GM21619 (cell line): Measurements from ENCODE around the gene GPC6.

Experiments used
- ATAC-seq: cut with Tn5 transposase; IDR thresholded peaks from one replicate; pipeline ENCODE4 v1.9.1; 2021; ENCODE audit not compliant: unreplicated experiment

Gene GPC6

DNA sequence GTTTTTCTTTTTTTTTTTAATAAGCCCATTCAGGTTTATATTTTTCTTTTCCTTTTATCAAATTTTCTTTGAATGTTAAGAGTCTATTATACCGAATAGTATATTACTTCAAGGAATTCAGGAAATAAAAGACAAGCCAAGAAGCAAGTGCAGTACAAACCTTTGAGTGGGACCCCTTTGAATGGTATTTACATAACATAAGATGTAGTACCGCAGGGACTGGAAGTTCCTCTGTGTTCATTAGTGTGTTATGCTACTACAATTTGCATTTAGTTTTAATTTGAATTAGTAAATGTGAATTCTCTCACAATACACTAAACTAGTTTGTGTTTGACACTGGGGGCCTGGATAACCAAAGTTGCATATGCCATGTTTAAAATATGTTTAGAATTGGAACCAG is 913.4 kb downstream of the GPC6 start:
- ATAC-seq = no peak

DNA sequence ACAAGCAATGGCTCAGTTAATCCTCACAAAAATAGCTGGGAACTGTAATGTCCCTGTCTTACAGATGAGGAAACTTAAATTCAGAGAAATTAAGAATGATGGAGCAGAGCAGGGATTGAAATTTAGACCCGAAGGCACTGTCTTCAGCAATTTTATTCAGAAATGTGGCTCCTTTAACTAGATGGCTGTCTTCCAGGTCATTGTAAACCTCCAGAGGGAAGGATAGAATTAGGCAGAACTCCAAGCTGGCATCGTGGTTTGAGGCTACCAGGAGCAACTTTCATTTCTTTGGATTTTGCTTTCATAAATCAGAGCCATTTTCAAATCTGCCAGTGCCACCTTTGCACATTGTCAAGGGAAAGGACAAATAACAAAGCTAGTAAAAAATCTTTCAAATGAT is 913.9 kb downstream of the GPC6 start:
- no peak for ATAC-seq

DNA sequence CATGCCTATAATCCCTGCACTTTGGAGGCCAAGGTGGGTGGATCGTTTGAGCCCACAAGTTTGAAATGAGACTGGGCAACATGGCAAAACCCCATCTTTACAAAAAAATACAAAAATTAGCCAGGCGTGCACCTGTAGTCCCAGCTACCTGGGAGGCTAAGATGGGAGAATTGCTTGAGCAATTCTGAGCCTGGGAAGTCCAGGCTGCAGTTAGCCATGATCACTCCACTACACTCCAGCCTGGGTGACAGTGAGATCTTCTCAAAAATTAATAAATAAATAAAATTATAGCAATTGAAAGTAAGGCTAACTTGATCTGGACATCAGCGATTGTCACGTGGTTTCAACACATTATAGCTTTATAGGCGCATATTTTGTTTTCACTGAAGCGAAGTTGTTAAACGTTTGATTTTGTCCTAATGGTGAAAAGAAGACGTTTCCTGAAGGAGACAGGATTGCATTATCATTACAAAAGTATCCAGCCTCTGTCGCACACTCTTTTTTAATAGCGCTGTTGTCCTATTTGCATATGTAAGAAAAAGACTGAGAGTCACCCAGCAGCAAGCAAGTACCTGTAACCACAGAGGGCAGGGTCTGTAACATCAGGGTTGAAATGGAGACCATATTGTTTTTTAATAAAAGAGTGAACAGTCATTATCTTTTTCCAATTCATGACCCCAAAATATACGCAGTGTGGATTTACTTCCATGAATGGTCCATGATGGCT is 917.2 kb downstream of the GPC6 start:
- ATAC-seq = no peak

DNA sequence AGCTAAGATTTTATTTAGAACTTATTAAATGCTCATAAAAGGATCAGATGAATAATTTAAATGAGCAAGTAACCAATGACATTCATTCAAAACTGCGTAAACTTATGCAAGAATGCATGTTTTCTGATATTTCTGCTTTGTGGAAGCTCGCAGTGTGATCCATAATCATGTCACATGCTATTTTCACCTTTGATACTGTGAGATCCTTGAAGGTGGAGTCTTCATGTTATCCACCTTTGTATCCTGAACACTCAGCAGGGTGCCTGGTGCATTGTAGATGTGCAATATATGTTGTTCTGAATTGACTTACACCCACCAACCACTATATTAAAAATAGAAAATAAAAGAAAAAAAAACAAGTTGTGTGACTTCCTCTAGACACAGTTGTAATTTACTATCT is 919.4 kb downstream of the GPC6 start:
- ATAC-seq = no peak

DNA sequence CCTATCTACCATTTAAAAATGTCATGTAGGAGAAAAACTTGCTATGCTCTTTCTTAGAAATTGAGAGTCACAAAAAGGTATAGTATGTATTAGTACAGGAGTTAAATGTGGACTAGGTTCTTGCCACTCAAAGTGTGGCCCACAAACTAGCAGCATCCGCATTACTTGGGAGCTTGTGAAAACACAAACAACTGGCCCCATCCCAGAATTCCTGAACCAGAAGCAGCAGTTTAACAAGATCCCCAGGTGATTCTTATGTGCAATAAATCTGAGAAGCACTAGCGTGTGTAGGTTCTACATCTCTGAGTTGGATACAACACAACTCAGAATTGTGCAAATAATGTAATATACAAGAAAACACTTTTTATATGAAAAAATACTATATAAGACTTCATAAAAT is 927.0 kb downstream of the GPC6 start:
- ATAC-seq = no peak

DNA sequence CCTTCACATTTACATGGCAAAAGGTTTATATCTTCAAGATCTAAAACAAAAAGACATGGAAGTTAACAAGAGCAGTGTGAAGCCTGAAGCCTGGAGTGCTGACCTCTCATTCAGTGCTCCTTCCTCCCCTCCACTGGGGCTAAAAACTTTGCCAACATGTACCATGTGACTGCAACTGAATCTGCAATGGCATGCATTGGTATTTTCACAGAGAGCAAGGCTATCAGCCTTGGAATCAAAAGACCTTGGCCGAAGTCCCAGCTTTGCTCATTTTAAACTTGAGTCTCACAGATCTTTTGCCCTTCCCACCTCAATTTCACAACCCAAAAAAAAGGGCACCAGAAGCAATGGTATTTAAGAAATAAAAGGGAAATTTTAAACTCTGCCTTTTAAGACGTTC is 927.8 kb downstream of the GPC6 start:
- no peak for ATAC-seq

DNA sequence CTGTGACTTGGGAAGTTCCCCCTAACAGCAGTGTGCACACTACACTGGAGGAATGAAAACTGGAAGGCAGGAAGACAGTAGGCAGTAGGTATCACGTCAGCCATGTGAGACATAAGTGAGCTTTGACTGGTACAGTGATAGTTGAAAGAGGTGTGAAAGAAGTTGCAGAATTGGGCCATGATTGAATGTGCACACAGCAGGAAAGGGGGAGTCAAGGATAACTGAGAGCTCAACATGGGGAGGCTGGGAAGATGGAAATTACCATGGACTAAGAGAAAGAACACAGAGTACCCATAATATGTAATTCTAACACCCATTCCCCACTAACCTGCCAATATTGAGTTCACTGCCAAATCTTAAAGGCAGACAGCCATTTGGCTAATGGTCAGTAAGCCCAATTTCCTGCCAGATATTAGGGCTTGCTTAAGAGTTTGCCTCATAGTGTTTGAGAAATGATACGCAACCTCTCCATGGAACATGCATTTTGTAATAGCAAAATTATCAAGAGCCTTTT is 931.2 kb downstream of the GPC6 start:
- ATAC-seq = no peak

DNA sequence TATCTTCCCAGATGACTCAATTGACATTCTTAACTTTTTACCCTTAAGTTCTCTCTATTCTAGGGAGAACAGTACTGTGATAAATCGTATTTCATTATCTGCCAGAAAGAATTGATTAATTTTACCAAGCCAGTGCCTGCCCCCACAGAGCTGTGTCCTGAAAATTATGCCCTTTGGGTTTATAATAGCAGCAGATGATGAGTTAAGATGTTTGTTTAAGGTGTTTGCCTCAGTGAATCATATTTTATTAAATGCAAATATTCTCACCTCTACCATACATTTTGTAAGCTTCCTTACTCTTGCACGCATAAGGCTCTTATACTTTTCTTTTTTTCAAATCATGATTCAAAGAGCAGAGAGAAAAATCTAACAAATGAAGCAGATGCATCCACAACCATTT is 934.3 kb downstream of the GPC6 start:
- no peak for ATAC-seq

DNA sequence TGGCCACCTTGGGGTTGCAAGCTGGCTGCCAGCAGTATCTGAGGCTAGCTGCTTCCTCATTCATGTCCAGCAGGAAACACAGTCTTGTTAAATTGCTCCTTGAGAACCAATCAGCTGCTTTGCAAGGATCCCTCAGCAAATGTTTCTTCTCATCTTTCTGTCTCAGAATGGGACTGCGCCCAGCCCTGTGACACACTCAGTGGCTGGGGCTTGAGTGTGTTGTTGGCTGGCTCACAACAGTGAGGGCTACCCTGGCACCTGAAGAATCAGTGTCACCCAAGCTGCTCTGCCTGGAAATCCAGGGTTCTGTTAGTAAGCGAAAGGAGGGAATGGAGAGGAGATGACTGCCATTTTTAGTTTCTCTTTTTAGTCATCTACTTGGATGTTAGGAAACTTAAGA is 935.7 kb downstream of the GPC6 start:
- ATAC-seq = no peak

DNA sequence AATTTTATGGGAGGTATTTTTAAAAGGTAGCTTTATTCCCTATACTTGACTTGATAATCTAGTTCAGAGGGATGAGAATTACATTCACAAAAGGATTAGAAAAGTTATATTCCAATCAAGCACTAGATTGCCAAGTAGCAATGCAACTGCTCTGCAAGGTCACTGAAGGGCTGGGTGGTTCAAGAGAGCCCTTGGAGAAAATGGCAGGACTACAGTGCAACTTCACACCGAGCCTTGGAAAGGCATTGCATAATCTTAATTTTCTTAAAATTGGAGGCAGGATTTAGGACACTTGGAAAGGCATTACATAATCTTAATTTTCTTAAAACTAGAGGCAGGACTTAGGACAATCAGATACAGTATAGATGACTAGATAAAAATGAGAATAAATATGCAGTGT is 936.9 kb downstream of the GPC6 start:
- ATAC-seq = no peak

DNA sequence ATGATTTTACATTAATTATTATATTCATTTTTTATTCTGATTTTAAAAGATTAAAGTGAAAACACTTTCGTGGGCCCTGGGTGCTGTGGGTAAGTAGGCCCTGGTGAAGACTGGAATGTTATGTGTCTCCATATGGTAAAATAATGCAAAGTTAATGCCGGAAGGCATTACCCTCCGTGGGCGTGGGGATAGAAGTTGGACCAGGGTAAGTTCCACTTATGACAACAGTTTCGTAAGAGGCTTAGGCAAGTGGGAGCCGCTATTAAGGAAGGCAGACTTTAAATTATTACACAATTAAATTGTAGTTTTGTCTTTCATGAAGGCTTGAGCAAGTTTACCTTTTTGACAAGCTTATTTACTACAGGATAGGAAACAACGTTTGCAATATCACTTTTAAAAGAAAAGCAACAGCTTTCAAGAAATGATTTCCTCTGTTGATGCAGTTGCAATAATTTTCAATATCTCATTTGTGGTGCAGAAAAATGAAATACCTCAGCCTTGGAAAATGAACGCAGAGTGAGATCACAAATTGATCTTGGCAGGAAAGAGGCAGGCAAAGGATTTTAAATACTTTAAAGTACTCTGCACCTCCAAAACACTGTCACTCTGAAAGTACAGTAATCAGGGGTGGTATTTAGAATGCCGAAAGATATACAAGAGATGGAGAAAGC is 942.3 kb downstream of the GPC6 start:
- no peak for ATAC-seq

DNA sequence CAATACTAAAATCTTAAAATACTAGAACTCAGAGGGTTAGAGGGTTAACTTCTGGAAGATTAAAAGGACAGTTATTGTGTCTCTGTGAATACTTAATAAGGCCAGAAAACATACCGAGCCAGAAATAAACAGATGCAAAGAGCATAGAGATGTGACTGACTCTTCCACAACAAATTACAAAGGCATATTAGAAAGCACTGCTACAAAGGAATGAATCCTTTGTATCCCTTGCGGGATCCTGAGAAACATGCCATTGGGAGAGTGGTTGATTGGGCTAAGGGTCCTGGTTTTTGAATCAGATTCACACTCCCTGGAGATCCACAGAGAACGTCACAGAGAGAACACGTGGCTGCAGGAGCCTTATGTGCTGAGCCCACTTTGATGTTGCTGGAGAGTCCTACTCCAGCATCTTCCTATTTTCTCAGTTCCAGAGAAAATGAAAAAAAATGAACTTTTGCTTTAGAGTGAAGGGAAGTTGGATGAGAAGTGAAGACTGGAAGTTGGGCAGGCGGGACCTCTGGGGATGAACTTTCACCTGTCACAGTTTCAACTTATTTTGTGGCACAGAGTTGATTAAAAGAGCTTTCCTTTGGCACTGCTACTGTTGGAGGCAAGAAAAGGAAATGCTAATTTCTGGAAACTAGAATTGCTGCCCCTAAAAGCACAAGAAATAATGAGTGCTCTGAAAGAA is 943.0 kb downstream of the GPC6 start:
- no peak for ATAC-seq

DNA sequence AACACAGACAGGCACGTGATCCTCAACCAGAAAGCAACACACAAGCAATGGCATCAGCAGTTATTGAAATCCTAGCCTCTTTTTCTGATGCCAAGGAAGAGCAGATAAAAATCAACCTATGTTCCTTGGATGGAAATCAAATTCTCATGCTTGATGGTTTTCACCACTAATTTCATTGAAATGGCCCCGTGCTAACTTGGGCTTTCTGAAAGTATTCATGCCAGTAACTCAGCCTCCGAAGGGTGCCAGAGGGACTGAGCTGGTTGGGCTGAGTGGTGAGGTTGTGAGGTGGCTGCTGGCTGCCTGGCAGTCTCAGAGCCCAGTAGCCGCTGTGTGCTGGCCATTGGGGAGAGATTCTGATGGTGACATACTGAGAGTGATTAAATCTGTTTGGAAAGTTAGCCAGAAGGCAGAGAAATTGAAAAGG is 943.6 kb downstream of the GPC6 start:
- ATAC-seq = no peak

DNA sequence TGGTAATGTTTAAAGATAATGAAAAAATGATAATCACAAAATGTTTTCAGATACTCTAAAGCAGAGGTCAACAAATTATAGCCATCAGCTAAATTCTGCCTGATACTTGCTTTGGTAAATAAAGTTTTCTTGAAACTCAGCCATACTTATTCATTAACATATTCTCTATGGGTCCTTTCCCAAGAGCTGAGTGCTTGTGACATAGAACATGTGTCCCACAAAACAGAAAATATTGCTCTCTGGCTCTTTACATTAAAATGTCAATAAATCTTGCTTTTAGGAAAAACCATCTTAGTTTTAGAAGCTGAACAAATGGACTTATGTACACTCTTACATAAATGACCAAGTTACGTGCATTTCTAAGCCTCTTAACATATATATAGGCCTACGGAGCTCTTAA is 945.8 kb downstream of the GPC6 start:
- no peak for ATAC-seq

DNA sequence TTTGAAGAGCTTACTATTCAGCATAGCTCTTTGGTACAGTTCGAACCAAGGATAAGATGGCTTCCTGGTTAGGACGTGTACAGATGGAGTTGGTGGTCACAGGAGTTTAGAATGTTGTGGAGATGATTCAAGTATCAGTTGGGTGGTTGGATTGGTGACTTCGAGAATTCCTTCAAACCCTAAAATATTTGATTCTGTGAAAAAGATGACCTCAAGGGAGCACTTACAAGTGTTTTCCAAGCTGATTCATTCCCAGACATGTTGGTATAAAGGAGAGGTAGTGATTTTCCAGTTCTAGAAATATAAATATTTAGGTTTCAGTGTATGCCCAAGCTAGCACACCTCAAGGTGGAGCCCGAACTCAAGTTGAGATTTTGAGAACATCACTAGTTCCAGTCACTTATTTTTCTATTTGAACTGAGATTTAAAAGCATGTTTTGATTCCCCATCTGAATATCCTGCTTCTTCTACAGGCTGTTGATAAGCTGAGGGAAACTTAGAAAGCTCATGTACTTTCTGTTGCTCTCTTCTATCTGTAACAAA is 946.8 kb downstream of the GPC6 start:
- ATAC-seq = no peak

DNA sequence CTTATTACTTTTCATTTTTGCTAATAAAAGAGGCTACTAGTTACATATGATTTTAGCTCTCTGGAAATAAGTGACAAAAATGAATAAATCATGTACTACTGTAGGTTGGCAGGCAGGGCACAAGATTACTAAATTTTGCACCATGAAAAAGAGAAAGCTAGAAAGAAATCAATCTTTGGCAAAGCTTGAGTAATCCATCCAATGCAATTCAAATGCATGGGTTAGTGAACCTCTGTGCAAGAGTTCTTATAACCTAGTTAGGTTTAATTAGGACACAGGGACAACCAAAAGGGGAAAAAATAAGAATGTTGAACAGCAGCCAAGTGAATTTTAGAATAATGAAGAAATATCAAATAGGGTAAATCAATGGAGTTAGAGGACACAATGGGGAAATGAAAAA is 947.4 kb downstream of the GPC6 start:
- ATAC-seq = no peak

DNA sequence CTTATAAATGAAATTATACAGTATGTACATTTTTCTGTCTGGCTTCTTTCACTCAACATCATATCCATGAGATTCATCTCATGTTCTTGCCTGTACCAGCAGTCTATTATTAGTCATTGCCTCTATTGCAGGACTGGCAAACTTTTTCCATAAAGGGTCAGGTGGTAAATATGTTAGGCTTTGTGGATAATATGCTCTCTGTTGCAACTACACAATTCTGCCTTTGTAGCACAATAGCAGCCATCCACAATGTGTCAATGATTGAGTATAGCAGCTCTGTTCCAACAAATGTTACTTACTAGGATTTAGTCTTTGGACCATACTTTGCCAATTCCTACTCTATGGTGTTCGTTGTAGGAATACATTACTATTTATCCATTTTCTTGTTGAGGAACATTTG is 948.5 kb downstream of the GPC6 start:
- no peak for ATAC-seq

DNA sequence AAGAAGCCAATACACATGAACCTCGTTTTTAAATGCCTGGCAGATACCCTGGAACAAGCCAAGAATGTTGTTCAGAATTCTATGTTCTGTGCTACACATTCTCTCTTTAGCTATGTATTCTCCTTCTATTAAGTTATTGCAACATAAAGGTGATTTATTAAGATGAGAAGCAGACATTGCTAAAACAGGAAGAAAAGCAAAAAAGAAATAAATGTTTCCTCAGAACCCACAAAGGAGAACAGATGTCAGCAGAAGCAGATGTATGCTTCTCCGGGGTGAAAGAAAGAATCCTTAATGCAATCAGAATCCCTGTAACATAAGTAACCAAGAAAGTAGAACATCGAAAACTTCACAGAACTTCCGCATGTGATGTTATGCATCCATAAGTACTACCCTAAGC is 950.0 kb downstream of the GPC6 start:
- ATAC-seq = no peak

DNA sequence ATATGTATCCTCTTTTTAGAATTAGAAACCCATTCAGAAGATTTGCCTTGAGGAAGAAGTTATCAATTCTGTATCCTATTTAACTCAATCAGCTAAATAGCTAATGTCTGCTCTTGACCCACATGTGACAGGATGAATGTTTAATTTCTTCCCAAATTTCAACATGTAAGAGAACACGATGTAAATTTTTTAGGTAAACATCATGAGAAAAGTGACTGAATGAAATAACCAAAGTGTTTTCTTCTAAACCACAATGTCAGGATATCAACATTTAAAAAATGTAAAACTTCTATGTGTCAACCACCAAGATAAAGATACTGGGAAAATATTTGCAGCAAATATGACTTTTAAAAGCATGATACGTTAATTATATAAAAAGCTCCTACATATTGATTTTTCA is 950.4 kb downstream of the GPC6 start:
- ATAC-seq = no peak

DNA sequence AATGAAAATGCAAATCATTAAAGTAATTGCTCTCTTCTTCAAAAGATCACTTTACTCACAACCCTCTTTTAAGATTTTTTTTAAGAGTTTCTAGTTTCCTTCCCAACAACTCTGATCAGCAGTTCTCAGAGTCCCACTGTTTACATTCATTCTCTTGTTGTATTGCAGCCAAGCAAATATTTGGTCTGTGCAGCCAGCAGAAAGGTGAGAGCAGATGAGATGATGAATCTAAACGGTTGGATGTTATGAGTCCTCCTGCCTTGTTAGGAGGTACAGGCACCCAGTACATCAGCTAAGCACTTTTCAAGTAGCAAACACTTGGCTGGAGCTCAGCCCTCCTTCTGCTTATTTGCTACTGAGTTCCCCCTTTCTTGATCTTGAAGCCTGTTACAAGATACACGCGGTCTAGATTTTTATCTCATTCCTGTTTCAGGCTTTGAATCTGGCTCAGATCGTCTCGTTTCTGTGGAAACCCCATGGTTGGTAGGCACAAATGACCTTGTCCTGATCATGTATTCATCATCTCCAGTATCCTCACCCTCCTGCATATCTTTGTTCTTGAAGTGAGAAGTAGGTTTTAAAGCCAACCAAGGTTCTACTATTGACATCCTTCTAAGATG is 952.1 kb downstream of the GPC6 start:
- no peak for ATAC-seq

DNA sequence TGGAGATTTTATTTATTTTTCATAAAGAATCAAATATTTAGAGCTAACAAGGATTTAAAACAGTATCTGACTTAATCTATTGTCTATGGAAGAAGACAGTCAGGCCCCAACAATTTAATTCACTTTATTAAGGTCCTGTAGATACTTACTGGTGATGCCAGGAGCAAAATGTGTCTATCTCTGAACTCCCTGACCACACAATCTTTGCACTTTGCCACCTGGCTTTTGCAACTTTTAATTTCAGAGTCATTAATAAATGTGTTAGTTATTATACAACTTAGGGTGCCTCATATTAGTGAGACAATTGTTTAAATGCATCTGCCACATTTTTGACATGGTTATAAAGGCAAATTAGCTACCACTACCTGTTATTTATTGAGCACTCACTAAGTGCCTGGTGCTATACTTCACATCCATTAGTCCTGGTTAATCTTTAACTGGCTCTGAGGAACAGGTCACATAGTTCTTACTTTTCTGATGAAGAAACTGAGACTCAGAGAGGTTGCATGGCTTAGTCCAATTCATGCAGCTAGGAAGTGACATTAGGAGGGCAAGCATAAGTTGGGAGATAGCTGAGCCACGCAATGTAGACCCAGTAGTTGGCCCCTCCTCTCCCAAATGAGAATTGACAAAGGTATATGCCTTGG is 955.0 kb downstream of the GPC6 start:
- ATAC-seq = no peak
